Activated naive CD8-positive, alpha-beta T cell treated with anti-CD3 and anti-CD28 coated beads, Interleukin-2, amount 50 U/mL, for 24 hours (primary cell): ENCODE results near the gene FMR1NB.

Experiments used
- ATAC-seq: fragments of 150-1000 bp; cut with Tn5 transposase; one replicate; pipeline ENCODE4 v1.10.0; 2021
- DNase-seq: peaks from one replicate; pipeline ENCODE4 v3.0.0; 2021
- H3K27ac Mint-ChIP-seq: one replicate; pipeline ENCODE4 v1.8.0; 2021; ENCODE audit warnings: mild to moderate bottlenecking, mixed read lengths
- H3K27me3 Mint-ChIP-seq: one replicate; pipeline ENCODE4 v1.8.0; 2021; ENCODE audit warnings: mixed read lengths
- H3K36me3 Mint-ChIP-seq: one replicate; pipeline ENCODE4 v1.8.0; 2021; ENCODE audit warnings: low read depth, mixed read lengths
- H3K4me1 Mint-ChIP-seq: one replicate; pipeline ENCODE4 v1.8.0; 2021; ENCODE audit warnings: mixed read lengths
- H3K4me3 Mint-ChIP-seq: one replicate; pipeline ENCODE4 v1.8.0; 2021; ENCODE audit warnings: mild to moderate bottlenecking, moderate library complexity, mixed read lengths
- H3K9me3 Mint-ChIP-seq: one replicate; pipeline ENCODE4 v1.8.0; 2021; ENCODE audit warnings: mixed read lengths

Gene FMR1NB

GRCh38 chrX:148037020-148037419 is 55.9 kb downstream of the FMR1NB start:
- no peak for ATAC-seq
- H3K27ac Mint-ChIP-seq = no peak overlapping the region
- H3K27me3 Mint-ChIP-seq = no peaks in the 10 kb centered on the region
- H3K9me3 Mint-ChIP-seq = no peaks in the 10 kb centered on the region
- no peaks in the 10 kb centered on the region for H3K36me3 Mint-ChIP-seq
- DNase-seq = no peak
- H3K4me3 Mint-ChIP-seq = no peak overlapping the region
- H3K4me1 Mint-ChIP-seq = no peaks in the 10 kb centered on the region

GRCh38 chrX:148043271-148043855 is 62.2 kb downstream of the FMR1NB start:
- H3K4me3 Mint-ChIP-seq = no peak overlapping the region
- no peaks in the 10 kb centered on the region for H3K27me3 Mint-ChIP-seq
- H3K4me1 Mint-ChIP-seq = no peaks in the 10 kb centered on the region
- no peaks in the 10 kb centered on the region for H3K9me3 Mint-ChIP-seq
- ATAC-seq (peak; percentile 82), DNase-seq (no peak)
- no peaks in the 10 kb centered on the region for H3K36me3 Mint-ChIP-seq
- H3K27ac Mint-ChIP-seq = no peak overlapping the region

- H3K27me3 Mint-ChIP-seq = no peaks in the 10 kb centered on the region
- no peaks in the 10 kb centered on the region for H3K9me3 Mint-ChIP-seq
- H3K36me3 Mint-ChIP-seq = no peaks in the 10 kb centered on the region
- no peak overlapping the region for H3K27ac Mint-ChIP-seq
- no peak for DNase-seq
- ATAC-seq = no peak
- no peak overlapping the region for H3K4me3 Mint-ChIP-seq
- H3K4me1 Mint-ChIP-seq = no peaks in the 10 kb centered on the region
Observed at GRCh38 chrX:148047200-148047599, 66.1 kb downstream of the FMR1NB start.

- Mint-ChIP-seq H3K36me3 (no peaks in the 10 kb centered on the region), H3K27ac (no peak overlapping the region)
Observed at GRCh38 chrX:148049441-148049840, 68.3 kb downstream of the FMR1NB start.

GRCh38 chrX:148051973-148052372 is 70.8 kb downstream of the FMR1NB start:
- Mint-ChIP-seq H3K27me3 (no peaks in the 10 kb centered on the region), H3K27ac (no peak overlapping the region), H3K9me3 (no peaks in the 10 kb centered on the region), H3K4me1 (no peaks in the 10 kb centered on the region), H3K36me3 (no peaks in the 10 kb centered on the region), H3K4me3 (no peak overlapping the region)
- DNase-seq (no peak), ATAC-seq (no peak)

More at GRCh38 chrX:148049441-148049840, 68.3 kb downstream of the FMR1NB start:
- no peaks in the 10 kb centered on the region for H3K27me3 Mint-ChIP-seq
- no peak overlapping the region for H3K4me3 Mint-ChIP-seq
- no peaks in the 10 kb centered on the region for H3K4me1 Mint-ChIP-seq
- ATAC-seq (no peak), DNase-seq (no peak)
- no peaks in the 10 kb centered on the region for H3K9me3 Mint-ChIP-seq

- no peaks in the 10 kb centered on the region for H3K4me1 Mint-ChIP-seq
- H3K36me3 Mint-ChIP-seq = no peaks in the 10 kb centered on the region
- H3K4me3 Mint-ChIP-seq = no peak overlapping the region
- ATAC-seq (no peak), DNase-seq (no peak)
- H3K27ac Mint-ChIP-seq = no peak overlapping the region
- no peaks in the 10 kb centered on the region for H3K27me3 Mint-ChIP-seq
- H3K9me3 Mint-ChIP-seq = peaks cover 8% of the 10 kb centered on the region
Observed at GRCh38 chrX:148067285-148067684, 86.1 kb downstream of the FMR1NB start.

GRCh38 chrX:148069759-148070503 is 88.8 kb downstream of the FMR1NB start:
- H3K27ac Mint-ChIP-seq = no peak overlapping the region
- H3K4me1 Mint-ChIP-seq = no peaks in the 10 kb centered on the region
- no peak for DNase-seq
- no peaks in the 10 kb centered on the region for H3K36me3 Mint-ChIP-seq
- H3K4me3 Mint-ChIP-seq = no peak overlapping the region
- peaks cover 8% of the 10 kb centered on the region for H3K9me3 Mint-ChIP-seq
- no peaks in the 10 kb centered on the region for H3K27me3 Mint-ChIP-seq
- no peak for ATAC-seq

GRCh38 chrX:148070504-148070877 is 89.4 kb downstream of the FMR1NB start:
- ATAC-seq = no peak
- H3K36me3 Mint-ChIP-seq = no peaks in the 10 kb centered on the region

More at GRCh38 chrX:148070504-148070877, 89.4 kb downstream of the FMR1NB start:
- Mint-ChIP-seq H3K9me3 (peaks cover 8% of the 10 kb centered on the region), H3K27ac (no peak overlapping the region), H3K4me3 (no peak overlapping the region), H3K4me1 (no peaks in the 10 kb centered on the region), H3K27me3 (no peaks in the 10 kb centered on the region)
- DNase-seq = no peak
